ENCODE results near the gene RIF1. TPM values are rescaled to one million over a fixed set of nuclear protein-coding genes. Genes with fewer than 3 reads are reported as not detected.

RIF1 gene
- total RNA-seq, 1 experiment from 2014 or later, result 33.2 TPM

GRCh38 chr2:151520976-151521375, 111.3 kb downstream of the RIF1 start:
- no peak for DNase-seq (ENCODE audit: low read depth)

GRCh38 chr2:151522556-151522955, 112.9 kb downstream of the RIF1 start:
- DNase-seq (ENCODE audit: low read depth), result no peak

- DNase-seq (ENCODE audit: low read depth), result peak; percentile 58
Observed at GRCh38 chr2:151523850-151524249, 114.1 kb downstream of the RIF1 start.

GRCh38 chr2:151525821-151526373, 116.2 kb downstream of the RIF1 start:
- DNase-seq (ENCODE audit: low read depth), result no peak

GRCh38 chr2:151526572-151527090, 116.9 kb downstream of the RIF1 start:
- no peak for DNase-seq (ENCODE audit: low read depth)

Small RNA genes within 50 kb of the gene (small RNA-seq; reads per million reads assigned to genes)
- gene MIR4773-1 (not detected), gene RN7SL124P (not detected)

Other genes starting within 250 kb of the RIF1 start
- gene RBM43, start 148.0 kb upstream of the RIF1 start, total RNA-seq (2014; rRNA removed; shearing (Covaris generic)), result 0.77 and 1.6 TPM in 2 replicates
- gene NMI, start 120.2 kb upstream of the RIF1 start, total RNA-seq (2014; rRNA removed; shearing (Covaris generic)), result 10.4 and 12.0 TPM in 2 replicates
- 0.27 and 0.42 TPM in 2 replicates for gene TNFAIP6, start 52.3 kb upstream of the RIF1 start, total RNA-seq (2014; rRNA removed; shearing (Covaris generic))